Psoas muscle (tissue), 8 donors: Measurements from ENCODE around the gene CFTR. TPM values are rescaled to one million over a fixed set of nuclear protein-coding genes. Genes with fewer than 3 reads are reported as not detected.

Experiments
- ATAC-seq, 4 donors: fragments of 200-7000 bp; cut with Tn5 transposase; one replicate each; pipeline ENCODE4 v1.9.1; 2020; ENCODE audit warnings: moderate library complexity in 3 of 4, mild to moderate bottlenecking in 2 of 4
- DNase-seq, 2 donors: peaks; one replicate each; pipeline ENCODE4 v3.0.0-alpha.2; 2020
- H3K27ac ChIP-seq: fragments of 200-600 bp; one replicate; pipeline ENCODE4 v1.8.0; 2022
- H3K27me3 ChIP-seq, 3 donors: fragments of 200-600 bp in 1 of 3; one replicate each; pipeline versions ENCODE4 v1.6.1 to v1.8.0; 2013 to 2022; ENCODE audit warnings: low read length in 2 of 3, mild to moderate bottlenecking in 2 of 3, moderate library complexity in 1 of 3; ENCODE audit not compliant: insufficient read depth in 3 of 3
- H3K36me3 ChIP-seq, 2 donors: fragments of 200-600 bp in 1 of 2; one replicate each; pipeline versions ENCODE4 v1.6.1 to v1.8.0; 2013 to 2022; ENCODE audit warnings: low read depth in 1 of 2, mild to moderate bottlenecking in 1 of 2, moderate library complexity in 1 of 2; ENCODE audit not compliant: insufficient read depth in 1 of 2
- H3K4me1 ChIP-seq: fragments of 200-600 bp; one replicate; pipeline ENCODE4 v1.8.0; 2022
- H3K4me3 ChIP-seq: fragments of 200-600 bp; one replicate; pipeline ENCODE4 v1.8.0; 2022; ENCODE audit warnings: mild to moderate bottlenecking
- H3K9me3 ChIP-seq: fragments of 200-600 bp; one replicate; pipeline ENCODE4 v1.8.0; 2022
- WGBS, 3 donors: extraction: QIAGEN DNeasy Blood & Tissue Kit; methylation state at CpG; one replicate each; pipeline versions ENCODE4 v1.1.6 to v1.1.7; 2013; 5-methylcytosine and 5-hydroxymethylcytosine counted together
- intact Hi-C, 2 donors: fragments of 100-400 bp; cut with DNase I; formaldehyde crosslinking; loops; one replicate each; pipeline versions ENCODE4 v1.11.0 to v1.14.2; 2022
- polyA plus RNA-seq, 3 donors: library from polyadenylated mRNA; stranded (reverse); fragments of 200-250 nt; gene quantifications; one replicate each; pipeline ENCODE4 v1.2.3, GENCODE V29; 2013
- total RNA-seq, 4 donors: library from RNA; stranded (reverse); fragmentation: NEBNext Ultra II Directional in 2 of 4; extraction: Animal tissue kit (Norgen Biotek cat#: 25700) in 2 of 4; gene quantifications; one replicate each; pipeline versions ENCODE4 v1.2.1 to v1.2.4, GENCODE V29; 2021 to 2023
- TF ChIP-seq, protein P1 (sequence below): fragments of 200-600 bp; IDR thresholded peaks from one replicate; pipeline ENCODE4 v1.8.0; 2022; ENCODE audit warnings: antibody characterized with exemption
- donor health status: healthy with polysubstance abuse.
- donor health status: DM: no; HTN: no; CAD: no; lungs with moderate emphysema.
- donor health status: Bipolar disorder and iron deficiency.
- donor health status: healthy.
- donor health status: DM: yes; HTN: yes; CAD: no.
- donor health status: DM: no; HTN: no; CAD: no.
- donor health status: DM: no; HTN: no; CAD: no.
- donor health status: DM: yes; HTN: yes; CAD: no.

Gene CFTR
- total and polyA plus RNA-seq, 7 donors: 0.01 to 0.06 TPM; not detected in 5

DNA sequence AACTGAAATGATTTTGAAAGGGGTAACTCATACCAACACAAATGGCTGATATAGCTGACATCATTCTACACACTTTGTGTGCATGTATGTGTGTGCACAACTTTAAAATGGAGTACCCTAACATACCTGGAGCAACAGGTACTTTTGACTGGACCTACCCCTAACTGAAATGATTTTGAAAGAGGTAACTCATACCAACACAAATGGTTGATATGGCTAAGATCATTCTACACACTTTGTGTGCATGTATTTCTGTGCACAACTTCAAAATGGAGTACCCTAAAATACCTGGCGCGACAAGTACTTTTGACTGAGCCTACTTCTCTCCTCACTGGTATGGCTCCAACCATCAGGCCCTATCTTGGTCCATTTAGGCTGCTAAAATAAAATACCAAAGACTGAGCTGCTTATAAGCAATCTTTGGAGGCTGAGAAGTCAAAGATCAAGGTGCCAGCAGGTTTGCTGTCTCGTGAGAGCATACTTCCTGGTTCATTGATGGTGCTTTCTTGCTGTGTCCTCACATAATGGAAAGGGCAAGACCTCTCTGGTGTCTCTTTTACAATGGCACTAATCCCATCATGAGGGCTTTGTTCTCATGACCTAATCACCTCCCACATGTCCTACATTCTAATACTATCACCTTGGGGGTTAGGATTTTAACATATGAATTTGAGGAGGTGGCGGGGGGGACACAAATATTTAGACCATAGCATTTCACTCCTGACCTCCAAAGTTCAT, 173.3 kb downstream of the CFTR start:
- 77 to 83% (median 79%) methylated on average over 4 of the region's 4 CpGs for WGBS, 3 donors
- intact Hi-C loops: no loop called here
- Histone ChIP-seq H3K4me3 (no peak overlapping the region), H3K27ac (no peak overlapping the region), H3K4me1 (no peaks in the 10 kb centered on the region), H3K27me3 (no peaks in the 10 kb centered on the region), H3K36me3 (no peaks in the 10 kb centered on the region), H3K9me3 (no peaks in the 10 kb centered on the region)
- ATAC-seq (no peak), DNase-seq (no peak)
- TF ChIP-seq, protein P1, sequence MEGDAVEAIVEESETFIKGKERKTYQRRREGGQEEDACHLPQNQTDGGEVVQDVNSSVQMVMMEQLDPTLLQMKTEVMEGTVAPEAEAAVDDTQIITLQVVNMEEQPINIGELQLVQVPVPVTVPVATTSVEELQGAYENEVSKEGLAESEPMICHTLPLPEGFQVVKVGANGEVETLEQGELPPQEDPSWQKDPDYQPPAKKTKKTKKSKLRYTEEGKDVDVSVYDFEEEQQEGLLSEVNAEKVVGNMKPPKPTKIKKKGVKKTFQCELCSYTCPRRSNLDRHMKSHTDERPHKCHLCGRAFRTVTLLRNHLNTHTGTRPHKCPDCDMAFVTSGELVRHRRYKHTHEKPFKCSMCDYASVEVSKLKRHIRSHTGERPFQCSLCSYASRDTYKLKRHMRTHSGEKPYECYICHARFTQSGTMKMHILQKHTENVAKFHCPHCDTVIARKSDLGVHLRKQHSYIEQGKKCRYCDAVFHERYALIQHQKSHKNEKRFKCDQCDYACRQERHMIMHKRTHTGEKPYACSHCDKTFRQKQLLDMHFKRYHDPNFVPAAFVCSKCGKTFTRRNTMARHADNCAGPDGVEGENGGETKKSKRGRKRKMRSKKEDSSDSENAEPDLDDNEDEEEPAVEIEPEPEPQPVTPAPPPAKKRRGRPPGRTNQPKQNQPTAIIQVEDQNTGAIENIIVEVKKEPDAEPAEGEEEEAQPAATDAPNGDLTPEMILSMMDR: no peak

DNA sequence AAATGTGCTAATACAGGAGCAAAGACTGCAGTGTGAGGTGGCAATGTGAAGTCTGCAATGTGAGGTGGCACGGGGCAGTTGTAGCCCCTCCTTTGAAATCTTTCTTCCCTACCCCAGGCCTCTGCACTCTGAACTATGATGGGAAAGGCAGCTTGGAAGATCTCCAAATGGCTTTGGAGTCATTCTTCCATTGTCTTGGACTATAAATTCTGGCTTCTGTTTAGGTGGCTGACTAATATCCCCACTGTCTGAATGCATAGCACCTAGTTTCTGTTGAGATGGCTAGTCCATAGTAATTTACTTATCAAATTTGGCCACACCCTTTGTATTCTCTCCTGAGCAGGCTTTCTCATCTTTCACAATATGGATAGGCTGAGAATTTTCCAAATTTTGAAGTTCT, 175.0 kb downstream of the CFTR start:
- TF ChIP-seq, protein P1: no peak
- H3K4me1 ChIP-seq: no peaks in the 10 kb centered on the region
- ATAC-seq (no peak), DNase-seq (no peak)
- intact Hi-C loops: no loop called here
- WGBS, 3 donors: 77 to 92% (median 78%) methylated on average over 1 of the region's 1 CpG
- H3K4me3 ChIP-seq: no peak overlapping the region
- H3K36me3 ChIP-seq: no peaks in the 10 kb centered on the region
- H3K27ac ChIP-seq: no peak overlapping the region
- no peaks in the 10 kb centered on the region for H3K9me3 ChIP-seq
- no peaks in the 10 kb centered on the region for H3K27me3 ChIP-seq

DNA sequence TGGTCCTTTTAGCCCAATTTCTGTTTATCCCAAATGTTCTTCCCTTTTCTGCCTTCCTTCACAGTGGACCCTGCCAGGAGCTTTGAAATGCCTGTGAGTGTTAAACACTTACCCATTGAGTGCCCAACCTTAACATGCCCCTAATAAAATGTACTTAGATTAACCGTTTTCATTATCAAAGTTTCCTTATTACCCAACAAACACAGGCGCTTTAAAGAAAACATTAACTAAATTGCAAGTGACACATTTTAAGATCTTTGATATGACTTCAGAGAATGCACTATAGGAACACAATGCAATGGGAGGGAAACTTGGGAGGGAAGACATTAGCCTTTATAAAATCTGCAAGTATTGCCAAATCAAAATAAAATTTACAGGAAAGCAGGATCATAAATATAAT, 177.0 kb downstream of the CFTR start:
- Histone ChIP-seq H3K36me3 (no peaks in the 10 kb centered on the region), H3K4me1 (no peaks in the 10 kb centered on the region), H3K9me3 (no peaks in the 10 kb centered on the region), H3K27ac (no peak overlapping the region), H3K4me3 (no peak overlapping the region), H3K27me3 (no peaks in the 10 kb centered on the region)
- TF ChIP-seq, protein P1: no peak
- ATAC-seq (no peak), DNase-seq (no peak)
- intact Hi-C loops: no loop called here
- 80 to 87% (median 86%) methylated on average over 2 of the region's 2 CpGs for WGBS, 3 donors

- H3K27ac ChIP-seq: no peak overlapping the region
- intact Hi-C loops: no loop called here
- H3K27me3 ChIP-seq: no peaks in the 10 kb centered on the region
- TF ChIP-seq, protein P1: no peak
- no peak overlapping the region for H3K4me3 ChIP-seq
- no peaks in the 10 kb centered on the region for H3K4me1 ChIP-seq
- no peaks in the 10 kb centered on the region for H3K36me3 ChIP-seq
- DNase-seq (no peak), ATAC-seq (no peak)
- no peaks in the 10 kb centered on the region for H3K9me3 ChIP-seq
These were observed 179.7 kb downstream of the CFTR start for GRCh38 chr7:117659531-117660011.

- Histone ChIP-seq H3K27me3 (no peaks in the 10 kb centered on the region), H3K4me3 (no peak overlapping the region), H3K9me3 (no peaks in the 10 kb centered on the region), H3K27ac (no peak overlapping the region), H3K36me3 (no peaks in the 10 kb centered on the region), H3K4me1 (no peaks in the 10 kb centered on the region)
- no peak for DNase-seq
- 70 to 82% (median 78%) methylated on average over 2 of the region's 2 CpGs for WGBS, 3 donors
- no peak for ATAC-seq
- intact Hi-C loops: no loop called here
- TF ChIP-seq, protein P1: no peak
These were observed 181.5 kb downstream of the CFTR start for GRCh38 chr7:117661328-117661727.
